HL-60 (cell line): ENCODE data around the gene SRPX2.

Experiments used
- CTCF ChIP-seq: IDR thresholded peaks from one replicate; pipeline ENCODE4 v1.5.1; 2011; ENCODE audit warnings: low read length, control low read depth, inconsistent platforms; ENCODE audit not compliant: insufficient read depth
- POLR2AphosphoS5 ChIP-seq: IDR thresholded peaks from 2 replicates; pipeline ENCODE4 v1.6.1; 2012; ENCODE audit warnings: low read depth

GRCh38 chrX:100606753-100607152, 37.2 kb upstream of the SRPX2 start:
- no peak for TF ChIP-seq CTCF
- no peak for TF ChIP-seq POLR2AphosphoS5
